ENCODE results near the gene PEA15.

GRCh38 chr1:160258177-160258798 is 53.1 kb downstream of the PEA15 start:
- TF ChIP-seq CTCF (IDR thresholded peaks at IDR 0.05 in 2 of 3, conservative IDR thresholded peaks at IDR 0.05 in 1 of 3; ENCODE audit: insufficient read depth in 2 of 3, low read depth in 1 of 3, low read length in 3 of 3), result no peak
- TF ChIP-seq ZNF121 (CRISPR knock-in tag; conservative IDR thresholded peaks at IDR 0.05), result no peak
- no peak for TF ChIP-seq ZKSCAN8 (CRISPR knock-in tag; IDR thresholded peaks at IDR 0.05)
- TF ChIP-seq MCM3 (IDR thresholded peaks at IDR 0.05), result no peak
- no peak for TF ChIP-seq STAT6 (CRISPR knock-in tag; IDR thresholded peaks at IDR 0.05)
- TF ChIP-seq NFRKB (IDR thresholded peaks at IDR 0.05; ENCODE audit: low read depth), result no peak
- TF ChIP-seq NCOA2 (IDR thresholded peaks at IDR 0.05; ENCODE audit: partially characterized antibody in 2 of 2), result no peak
- no peak for TF ChIP-seq SMAD4 (CRISPR knock-in tag; conservative IDR thresholded peaks at IDR 0.05)
- no peak for TF ChIP-seq BRD9 (IDR thresholded peaks at IDR 0.05; ENCODE audit: low read depth, partially characterized antibody)
